Measurements from ENCODE around the gene ODAD2. TPM values are rescaled to one million over a fixed set of nuclear protein-coding genes. Genes with fewer than 3 reads are reported as not detected.

The ODAD2 gene
- total RNA-seq, 1 experiment from 2014 or later, result 4.1 TPM

- no peak for TF ChIP-seq ZNF121 (CRISPR knock-in tag; IDR thresholded peaks at IDR 0.05)
- TF ChIP-seq ZNF138 (CRISPR knock-in tag; conservative IDR thresholded peaks at IDR 0.05), result no peak
- no peak for TF ChIP-seq RORB (CRISPR knock-in tag; IDR thresholded peaks at IDR 0.05)
- no peak for TF ChIP-seq CTCF (IDR thresholded peaks at IDR 0.05)
- TF ChIP-seq TEAD4 (CRISPR knock-in tag; IDR thresholded peaks at IDR 0.05), result no peak
- no peak for TF ChIP-seq CDX4 (CRISPR knock-in tag; IDR thresholded peaks at IDR 0.05; ENCODE audit: borderline replicate concordance)
- no peak for TF ChIP-seq ZNF425 (CRISPR knock-in tag; conservative IDR thresholded peaks at IDR 0.05)
- TF ChIP-seq NR1H2 (CRISPR knock-in tag; IDR thresholded peaks at IDR 0.05), result no peak
- TF ChIP-seq AFF4 (CRISPR knock-in tag; IDR thresholded peaks at IDR 0.05; ENCODE audit: borderline replicate concordance), result no peak
- no peak for TF ChIP-seq GRHL2 (CRISPR knock-in tag; IDR thresholded peaks at IDR 0.05; ENCODE audit: insufficient replicate concordance, severe bottlenecking)
- no peak for TF ChIP-seq CBFB (CRISPR knock-in tag; IDR thresholded peaks at IDR 0.05; ENCODE audit: low read depth)
- no peak for TF ChIP-seq RELA (CRISPR knock-in tag; IDR thresholded peaks at IDR 0.05; ENCODE audit: borderline replicate concordance)
- TF ChIP-seq SOX15 (CRISPR knock-in tag; IDR thresholded peaks at IDR 0.05), result no peak
- H3K4me3 Mint-ChIP-seq, result no peak overlapping the region
These were observed 183.0 kb downstream of the ODAD2 start for GRCh38 chr10:27815846-27816245.

GRCh38 chr10:27815261-27815660 is 183.6 kb downstream of the ODAD2 start:
- POLR2A ChIA-PET, result no interaction called here
- H3K27me3 Mint-ChIP-seq (ENCODE audit: low read depth), result no peaks in the 10 kb centered on the region
- no peak for TF ChIP-seq FOXK1 (CRISPR knock-in tag; IDR thresholded peaks at IDR 0.05)
- no peak for TF ChIP-seq PREB (CRISPR knock-in tag; IDR thresholded peaks at IDR 0.05; ENCODE audit: borderline replicate concordance)
- TF ChIP-seq PRDM15 (CRISPR knock-in tag; IDR thresholded peaks at IDR 0.05), result no peak
- no peak for TF ChIP-seq ATF6 (CRISPR knock-in tag; IDR thresholded peaks at IDR 0.05)
- no peak for TF ChIP-seq SOX15 (CRISPR knock-in tag; IDR thresholded peaks at IDR 0.05)
- no peak for TF ChIP-seq TCF7 (CRISPR knock-in tag; IDR thresholded peaks at IDR 0.05; ENCODE audit: low read depth)
- TF ChIP-seq E2F5 (CRISPR knock-in tag; IDR thresholded peaks at IDR 0.05), result no peak

More at GRCh38 chr10:27815846-27816245, 183.0 kb downstream of the ODAD2 start:
- no peaks in the 10 kb centered on the region for H3K27me3 Mint-ChIP-seq (ENCODE audit: low read depth)
- H3K27ac Mint-ChIP-seq, result no peak overlapping the region
- CTCF ChIA-PET, result no interaction called here
- ATAC-seq (no peak), DNase-seq (ENCODE audit: low spot score) (no peak)
- H3K9me3 Mint-ChIP-seq, result no peaks in the 10 kb centered on the region
- H3K36me3 Mint-ChIP-seq, result no peaks in the 10 kb centered on the region
- POLR2A ChIA-PET, result no interaction called here
- peaks cover 1% of the 10 kb centered on the region for H3K4me1 Mint-ChIP-seq

More at GRCh38 chr10:27815261-27815660, 183.6 kb downstream of the ODAD2 start:
- Mint-ChIP-seq H3K4me1 (peaks cover 4% of the 10 kb centered on the region), H3K4me3 (no peak overlapping the region), H3K9me3 (no peaks in the 10 kb centered on the region), H3K27ac (no peak overlapping the region), H3K36me3 (no peaks in the 10 kb centered on the region)
- CTCF ChIA-PET, result no interaction called here
- DNase-seq (ENCODE audit: low spot score) (no peak), ATAC-seq (no peak)

All from WTC11 (cell line).